ENCODE measurements around the gene LRRC63.

DNA sequence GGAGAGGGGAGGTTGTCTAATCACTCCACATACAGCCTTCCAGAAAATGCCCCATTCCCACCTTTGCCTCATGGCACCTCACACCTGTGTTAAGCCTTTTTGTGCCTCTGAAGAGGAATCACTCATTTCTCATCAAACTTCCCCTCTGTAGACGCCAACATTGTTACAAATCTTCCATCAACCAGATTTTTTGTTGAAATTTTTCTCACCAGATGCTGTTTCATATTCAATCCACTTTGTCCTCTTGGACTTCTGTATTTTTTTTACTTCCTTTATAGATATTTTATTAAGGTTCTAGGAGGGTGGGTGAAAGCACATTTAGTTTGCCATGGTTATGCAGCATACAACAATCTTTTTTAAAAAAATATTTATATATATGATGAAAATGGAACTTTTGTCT is 101.3 kb downstream of the LRRC63 start:
- TF ChIP-seq POLR2A (IDR thresholded peaks at IDR 0.05; ENCODE audit: low read depth, low read length) (no peak), MYC (IDR thresholded peaks at IDR 0.05; ENCODE audit: low read depth, low read length) (no peak), POLR2AphosphoS5 (IDR thresholded peaks at IDR 0.05; ENCODE audit: insufficient read depth, low read depth, low read length) (no peak), JUN (IDR thresholded peaks at IDR 0.05; ENCODE audit: borderline replicate concordance, insufficient read depth, insufficient read length, low read depth) (no peak), EZH2 (IDR thresholded peaks at IDR 0.05; ENCODE audit: borderline replicate concordance, low read depth, low read length, severe bottlenecking) (no peak)
- TF ChIP-seq, protein P1, sequence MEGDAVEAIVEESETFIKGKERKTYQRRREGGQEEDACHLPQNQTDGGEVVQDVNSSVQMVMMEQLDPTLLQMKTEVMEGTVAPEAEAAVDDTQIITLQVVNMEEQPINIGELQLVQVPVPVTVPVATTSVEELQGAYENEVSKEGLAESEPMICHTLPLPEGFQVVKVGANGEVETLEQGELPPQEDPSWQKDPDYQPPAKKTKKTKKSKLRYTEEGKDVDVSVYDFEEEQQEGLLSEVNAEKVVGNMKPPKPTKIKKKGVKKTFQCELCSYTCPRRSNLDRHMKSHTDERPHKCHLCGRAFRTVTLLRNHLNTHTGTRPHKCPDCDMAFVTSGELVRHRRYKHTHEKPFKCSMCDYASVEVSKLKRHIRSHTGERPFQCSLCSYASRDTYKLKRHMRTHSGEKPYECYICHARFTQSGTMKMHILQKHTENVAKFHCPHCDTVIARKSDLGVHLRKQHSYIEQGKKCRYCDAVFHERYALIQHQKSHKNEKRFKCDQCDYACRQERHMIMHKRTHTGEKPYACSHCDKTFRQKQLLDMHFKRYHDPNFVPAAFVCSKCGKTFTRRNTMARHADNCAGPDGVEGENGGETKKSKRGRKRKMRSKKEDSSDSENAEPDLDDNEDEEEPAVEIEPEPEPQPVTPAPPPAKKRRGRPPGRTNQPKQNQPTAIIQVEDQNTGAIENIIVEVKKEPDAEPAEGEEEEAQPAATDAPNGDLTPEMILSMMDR (IDR thresholded peaks at IDR 0.05; ENCODE audit: extremely low read depth in 1 of 2, insufficient read depth in 1 of 2, low read depth in 1 of 2, low read length in 2 of 2), result no peak
